GM18499 (cell line): Measurements from ENCODE around the gene CR2.
"Not testable (repeated sequence)": the region's sequence is repeated elsewhere in the genome, so short reads cannot be mapped to it uniquely, and the experiment has no call there.

Experiments used
- ATAC-seq: cut with Tn5 transposase; IDR thresholded peaks from one replicate; pipeline ENCODE4 v1.9.1; 2021; ENCODE audit warnings: moderate number of reproducible peaks; ENCODE audit not compliant: insufficient read depth, unreplicated experiment

Gene CR2

GRCh38 chr1:207440626-207441025, 13.5 kb upstream of the CR2 start:
- no peak for ATAC-seq

GRCh38 chr1:207444514-207445217, 9.5 kb upstream of the CR2 start:
- no peak for ATAC-seq

DNA sequence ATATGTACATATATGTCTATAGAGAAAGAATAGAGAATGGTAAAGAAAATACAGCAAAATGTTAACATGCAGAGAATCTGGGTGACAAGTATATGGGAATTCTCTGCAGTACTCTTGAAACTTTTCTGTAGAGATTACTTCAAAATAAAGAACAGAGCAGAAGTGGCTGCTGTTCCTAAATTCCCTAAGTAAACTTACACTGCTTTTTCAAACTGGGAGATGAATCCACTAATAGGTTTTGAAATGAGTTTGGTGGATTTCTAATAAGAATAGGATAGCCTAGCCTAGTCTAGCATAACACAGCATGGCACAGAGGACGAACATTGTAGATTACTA, 450 bp upstream of the CR2 start:
- no peak for ATAC-seq

DNA sequence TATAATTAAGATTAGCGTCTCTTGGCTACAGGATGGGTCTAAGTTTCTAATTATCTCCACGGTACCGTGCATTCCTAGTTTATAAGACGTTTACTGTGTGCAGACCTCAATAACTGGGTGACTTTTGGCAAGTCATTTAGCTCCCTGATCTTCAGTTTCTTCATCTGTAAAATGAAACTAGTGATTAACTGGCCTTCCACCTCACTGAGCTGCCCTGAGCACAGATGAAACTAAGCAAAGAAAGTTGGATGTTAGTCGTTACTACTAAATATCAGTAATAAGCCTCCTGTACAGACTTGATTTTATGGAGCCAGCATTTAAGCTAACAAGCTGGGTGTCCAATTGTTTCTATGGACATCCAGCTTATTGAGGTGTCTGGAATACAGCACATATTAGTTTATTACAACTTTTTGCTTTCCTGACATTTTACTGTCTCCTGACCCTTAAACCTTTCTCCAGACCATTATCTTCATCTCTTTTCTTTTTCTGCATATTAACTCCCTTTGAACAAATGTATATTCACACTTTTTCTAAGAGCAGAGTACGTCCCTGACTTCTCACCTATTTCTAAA, 1.1 kb downstream of the CR2 start:
- no peak for ATAC-seq

GRCh38 chr1:207458414-207458813, 4.3 kb downstream of the CR2 start:
- ATAC-seq: no peak

GRCh38 chr1:207459008-207459407, 4.9 kb downstream of the CR2 start:
- ATAC-seq: no peak

DNA sequence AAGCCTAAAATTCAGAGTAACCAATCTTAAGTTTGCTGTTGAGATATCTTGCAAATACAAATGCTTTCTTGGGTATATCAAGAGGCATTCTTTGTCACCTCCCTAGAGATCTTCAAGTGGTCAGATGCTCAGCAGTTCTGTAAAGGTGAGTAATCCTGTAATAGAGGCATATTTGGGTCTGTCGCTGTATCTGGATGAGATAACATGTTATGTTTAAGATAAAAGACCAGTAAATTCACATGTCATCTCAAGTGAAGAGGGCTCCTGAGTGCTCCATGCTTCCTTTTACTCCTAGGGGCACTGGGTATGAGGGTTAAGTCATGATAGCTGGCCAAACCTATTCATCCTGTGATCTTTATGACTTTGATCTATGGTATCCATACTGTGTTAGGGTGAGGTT, 7.5 kb downstream of the CR2 start:
- ATAC-seq: no peak

- ATAC-seq: no peak
Measured at GRCh38 chr1:207462535-207462934, 8.4 kb downstream of the CR2 start.

- no peak for ATAC-seq
Measured at GRCh38 chr1:207463021-207463420, 8.9 kb downstream of the CR2 start.

GRCh38 chr1:207463571-207463970, 9.4 kb downstream of the CR2 start:
- ATAC-seq: no peak

- ATAC-seq: no peak
Measured at GRCh38 chr1:207470927-207471326, 16.8 kb downstream of the CR2 start.

DNA sequence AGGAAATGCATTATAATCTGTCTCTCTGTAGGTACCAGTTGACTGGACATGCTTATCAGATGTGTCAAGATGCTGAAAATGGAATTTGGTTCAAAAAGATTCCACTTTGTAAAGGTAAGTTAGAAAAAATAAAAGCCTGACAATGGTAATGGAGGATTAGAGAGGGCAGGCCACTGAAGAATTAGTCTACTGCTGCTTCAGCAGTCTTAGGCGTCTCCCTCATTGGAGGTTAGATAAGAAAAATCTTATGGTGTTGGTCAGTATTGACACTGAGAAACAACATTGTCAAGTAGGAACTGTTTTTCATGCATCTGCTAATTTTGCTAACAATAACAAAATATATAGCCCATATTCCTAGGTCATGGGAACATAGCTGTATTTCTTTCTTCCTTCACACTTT, 20.1 kb downstream of the CR2 start:
- ATAC-seq: no peak

- ATAC-seq: no peak
Measured at GRCh38 chr1:207486198-207486597, 32.1 kb downstream of the CR2 start.

GRCh38 chr1:207487636-207488035, 33.5 kb downstream of the CR2 start:
- ATAC-seq: no peak

GRCh38 chr1:207493212-207493611, 39.1 kb downstream of the CR2 start:
- no peak for ATAC-seq

- ATAC-seq: no peak
Measured at GRCh38 chr1:207494171-207494570, 40.0 kb downstream of the CR2 start.

GRCh38 chr1:207495281-207495680, 41.2 kb downstream of the CR2 start:
- not testable (repeated sequence) for ATAC-seq

- ATAC-seq: no peak
Measured at GRCh38 chr1:207495801-207496792, 42.0 kb downstream of the CR2 start, which contains the start of gene CR1. Gene CR1, plus strand, starts transcription at chr1:207496157. Its CDS starts 111 bp downstream, at chr1:207496268.

- no peak for ATAC-seq
Measured at GRCh38 chr1:207497941-207498340, 43.8 kb downstream of the CR2 start.

DNA sequence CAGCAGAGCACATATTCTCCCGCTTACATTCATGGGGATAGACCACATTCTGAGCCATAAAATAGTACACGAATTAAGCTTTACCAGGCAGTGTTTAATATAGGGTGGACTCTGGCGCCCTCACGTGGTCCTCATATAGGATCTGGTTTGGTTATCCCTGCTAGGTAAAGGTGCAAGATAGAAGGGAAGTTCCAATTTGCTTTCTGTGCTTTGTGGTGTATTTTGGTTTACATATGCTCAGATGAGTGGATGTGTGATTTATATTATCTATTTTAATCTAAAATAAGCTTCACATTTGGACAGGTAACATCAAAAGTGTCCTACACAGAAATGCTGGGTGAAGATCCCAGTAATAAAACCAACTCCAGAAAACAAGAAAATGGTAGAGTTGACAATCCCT, 45.4 kb downstream of the CR2 start:
- no peak for ATAC-seq

GRCh38 chr1:207500306-207500705, 46.2 kb downstream of the CR2 start:
- no peak for ATAC-seq
